Ureter (tissue), 1 donor: ENCODE measurements around the gene SLC39A11. TPM values are rescaled to one million over a fixed set of nuclear protein-coding genes. Genes with fewer than 3 reads are reported as not detected.

Source experiments
- DNase-seq: peaks from one replicate; pipeline ENCODE4 v3.0.0-alpha.2; 2020; ENCODE audit warnings: low spot score
- total RNA-seq: library from RNA; stranded (reverse); gene quantifications from one replicate; pipeline ENCODE4 v1.2.4, GENCODE V29; 2023
- donor health status: DM: yes; HTN: yes; CAD: no.

The SLC39A11 gene
- total RNA-seq, 1 donor from 2014 or later, result 60.3 TPM

GRCh38 chr17:72618001-72618509, 474.4 kb downstream of the SLC39A11 start:
- DNase-seq, result peak; percentile 82

GRCh38 chr17:72617557-72617956, 474.9 kb downstream of the SLC39A11 start:
- no peak for DNase-seq

GRCh38 chr17:72616447-72616846, 476.0 kb downstream of the SLC39A11 start:
- no peak for DNase-seq

GRCh38 chr17:72615627-72615991, 476.9 kb downstream of the SLC39A11 start:
- no peak for DNase-seq

GRCh38 chr17:72614871-72615626, 477.4 kb downstream of the SLC39A11 start:
- DNase-seq, result no peak

- no peak for DNase-seq
Observed at GRCh38 chr17:72614476-72614870, 478.0 kb downstream of the SLC39A11 start.

GRCh38 chr17:72613806-72614292, 478.6 kb downstream of the SLC39A11 start:
- DNase-seq, result no peak

- DNase-seq, result no peak
Observed at GRCh38 chr17:72613396-72613795, 479.1 kb downstream of the SLC39A11 start.

- DNase-seq, result no peak
Observed at GRCh38 chr17:72611172-72611571, 481.3 kb downstream of the SLC39A11 start.

GRCh38 chr17:72609501-72609900, 483.0 kb downstream of the SLC39A11 start:
- DNase-seq, result no peak

- DNase-seq, result no peak
Observed at GRCh38 chr17:72608436-72608835, 484.1 kb downstream of the SLC39A11 start.

- no peak for DNase-seq
Observed at GRCh38 chr17:72606656-72607055, 485.8 kb downstream of the SLC39A11 start.

- DNase-seq, result no peak
Observed at GRCh38 chr17:72605543-72605942, 486.9 kb downstream of the SLC39A11 start.

- DNase-seq, result no peak
Observed at GRCh38 chr17:72604518-72604917, 488.0 kb downstream of the SLC39A11 start.

- no peak for DNase-seq
Observed at GRCh38 chr17:72603420-72604242, 488.9 kb downstream of the SLC39A11 start.

GRCh38 chr17:72602517-72603419, 489.7 kb downstream of the SLC39A11 start:
- DNase-seq, result peak; percentile 64

GRCh38 chr17:72600934-72601333, 491.6 kb downstream of the SLC39A11 start:
- DNase-seq, result no peak

GRCh38 chr17:72599891-72600290, 492.6 kb downstream of the SLC39A11 start:
- DNase-seq, result no peak

- no peak for DNase-seq
Observed at GRCh38 chr17:72598695-72599094, 493.8 kb downstream of the SLC39A11 start.

GRCh38 chr17:72597354-72598087, 495.0 kb downstream of the SLC39A11 start:
- no peak for DNase-seq
